Panc1 (cell line): Measurements from ENCODE around the gene GLT1D1. TPM values are rescaled to one million over a fixed set of nuclear protein-coding genes. Genes with fewer than 3 reads are reported as not detected.

Source experiments
- ATAC-seq: fragments of 200-7000 bp; cut with Tn5 transposase; 2 replicates; pipeline ENCODE4 v1.9.1; 2020; ENCODE audit warnings: mild to moderate bottlenecking, moderate library complexity
- BruUV-seq: library from RNA; stranded (reverse); fragments of 400-500 nt; replicated peaks from 2 replicates; lab custom pipeline; 2021; lab: Mats Ljungman, UMichigan
- CTCF ChIA-PET: fragments of 300-600 bp; sonication (Branson Sonifier 250); formaldehyde crosslinking; loops from one replicate; lab custom pipeline; 2022; ENCODE audit warnings: antibody characterized with exemption; lab: Charles Lee
- POLR2A ChIA-PET: fragments of 300-600 bp; sonication (Branson Sonifier 250); formaldehyde crosslinking; loops from one replicate; lab custom pipeline; 2022; ENCODE audit warnings: antibody characterized with exemption; lab: Charles Lee
- DNase-seq: peaks from one replicate; pipeline ENCODE4 v3.0.0-alpha.2; 2010; ENCODE audit warnings: low read depth, low spot score
- H3K27ac ChIP-seq: 2 replicates; pipeline ENCODE4 v1.5.1; 2011; ENCODE audit warnings: mild to moderate bottlenecking, low read length, inconsistent platforms
- H3K27me3 ChIP-seq: fragments of 200-500 bp; sonication (Bioruptor generic); 2 replicates; pipeline ENCODE4 v1.6.0; 2014; ENCODE audit warnings: low read length, inconsistent platforms; ENCODE audit not compliant: control insufficient read depth, insufficient read depth
- H3K36me3 ChIP-seq: fragments of 200-500 bp; sonication (Bioruptor generic); 2 replicates; pipeline ENCODE4 v1.5.1; 2014; ENCODE audit warnings: inconsistent platforms, mild to moderate bottlenecking, low read length, moderate library complexity; ENCODE audit not compliant: control insufficient read depth, insufficient read depth
- H3K4me1 ChIP-seq: 2 replicates; pipeline ENCODE4 v1.5.1; 2011; ENCODE audit warnings: inconsistent platforms, mild to moderate bottlenecking, low read length, moderate library complexity; ENCODE audit not compliant: control insufficient read depth, insufficient read depth
- H3K4me3 ChIP-seq, 2 experiments: 2 replicates each; pipeline ENCODE4 v1.5.1; 2011 to 2012; ENCODE audit warnings: low read depth in 2 of 2, low read length in 2 of 2, mild to moderate bottlenecking in 2 of 2, inconsistent platforms in 1 of 2, moderate library complexity in 1 of 2
- H3K9me3 ChIP-seq: fragments of 200-500 bp; sonication (Bioruptor generic); 2 replicates; pipeline ENCODE4 v1.5.1; 2014; ENCODE audit warnings: low read depth, mild to moderate bottlenecking, inconsistent platforms, low read length, moderate library complexity; ENCODE audit not compliant: control insufficient read depth, insufficient read depth
- POLR2AphosphoS5 ChIP-seq: IDR thresholded peaks from 2 replicates; pipeline ENCODE4 v1.6.1; 2012; ENCODE audit warnings: mild to moderate bottlenecking, low read depth, low read length, moderate library complexity
- SIN3A ChIP-seq: IDR thresholded peaks from 2 replicates; pipeline ENCODE4 v1.6.1; 2012; ENCODE audit warnings: low read depth, mild to moderate bottlenecking, low read length, moderate library complexity, borderline replicate concordance; ENCODE audit not compliant: insufficient read depth
- TCF7L2 ChIP-seq: IDR thresholded peaks from 2 replicates; pipeline ENCODE4 v1.6.1; 2011; ENCODE audit warnings: mild to moderate bottlenecking, low read depth, low read length, inconsistent platforms
- in situ Hi-C: cut with HindIII; loops from 2 replicates; pipeline ENCODE4 v1.10.0; 2016; ENCODE audit warnings: low sequenced_read_pairs, low pct_unique_long_range_greater_than_20kb
- intact Hi-C: fragments of 100-400 bp; cut with micrococcal nuclease; formaldehyde crosslinking; loops from one replicate; pipeline ENCODE4 v1.10.0; 2022; ENCODE audit not compliant: unreplicated experiment
- total RNA-seq: library from RNA; stranded (reverse); gene quantifications from one replicate; pipeline ENCODE4 v1.2.1, GENCODE V29; 2021; ENCODE audit not compliant: unreplicated experiment
- TF ChIP-seq, protein P1 (sequence below), 2 experiments: IDR thresholded peaks; 2 replicates each; pipeline ENCODE4 v1.6.1; 2011 to 2012; ENCODE audit warnings: low read depth in 2 of 2, control low read depth in 1 of 2, low read length in 1 of 2, mild to moderate bottlenecking in 1 of 2, moderate library complexity in 1 of 2; ENCODE audit not compliant: insufficient read depth in 1 of 2
- TF ChIP-seq, protein P2 (sequence below): fragments of 450-650 bp; IDR thresholded peaks from 2 replicates; pipeline ENCODE4 v1.5.1; 2017; ENCODE audit warnings: mild to moderate bottlenecking

The GLT1D1 gene
- total RNA-seq, 1 experiment from 2014 or later = not detected

DNA sequence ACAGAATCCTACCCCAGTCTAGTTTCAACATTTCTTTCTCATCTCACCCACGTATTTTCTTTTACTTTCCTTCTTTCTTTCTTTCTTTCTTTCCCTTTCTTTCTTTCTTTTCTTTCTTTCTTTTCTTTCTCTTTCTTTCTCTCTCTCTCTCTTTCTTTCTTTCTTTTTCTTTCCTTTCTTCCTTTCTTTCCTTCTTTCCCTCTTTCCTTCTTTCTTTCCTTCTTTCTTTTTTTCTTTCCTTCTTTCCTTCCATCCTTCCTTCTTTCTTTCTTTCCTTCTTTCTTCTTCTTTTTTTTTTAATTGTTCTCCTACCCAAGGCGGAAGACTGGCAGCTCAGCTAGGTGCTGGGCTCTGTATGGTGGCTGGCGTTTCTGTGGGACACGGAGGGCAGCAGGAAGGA, 55.0 kb downstream of the GLT1D1 start:
- TF ChIP-seq SIN3A = no peak
- TF ChIP-seq, protein P1, sequence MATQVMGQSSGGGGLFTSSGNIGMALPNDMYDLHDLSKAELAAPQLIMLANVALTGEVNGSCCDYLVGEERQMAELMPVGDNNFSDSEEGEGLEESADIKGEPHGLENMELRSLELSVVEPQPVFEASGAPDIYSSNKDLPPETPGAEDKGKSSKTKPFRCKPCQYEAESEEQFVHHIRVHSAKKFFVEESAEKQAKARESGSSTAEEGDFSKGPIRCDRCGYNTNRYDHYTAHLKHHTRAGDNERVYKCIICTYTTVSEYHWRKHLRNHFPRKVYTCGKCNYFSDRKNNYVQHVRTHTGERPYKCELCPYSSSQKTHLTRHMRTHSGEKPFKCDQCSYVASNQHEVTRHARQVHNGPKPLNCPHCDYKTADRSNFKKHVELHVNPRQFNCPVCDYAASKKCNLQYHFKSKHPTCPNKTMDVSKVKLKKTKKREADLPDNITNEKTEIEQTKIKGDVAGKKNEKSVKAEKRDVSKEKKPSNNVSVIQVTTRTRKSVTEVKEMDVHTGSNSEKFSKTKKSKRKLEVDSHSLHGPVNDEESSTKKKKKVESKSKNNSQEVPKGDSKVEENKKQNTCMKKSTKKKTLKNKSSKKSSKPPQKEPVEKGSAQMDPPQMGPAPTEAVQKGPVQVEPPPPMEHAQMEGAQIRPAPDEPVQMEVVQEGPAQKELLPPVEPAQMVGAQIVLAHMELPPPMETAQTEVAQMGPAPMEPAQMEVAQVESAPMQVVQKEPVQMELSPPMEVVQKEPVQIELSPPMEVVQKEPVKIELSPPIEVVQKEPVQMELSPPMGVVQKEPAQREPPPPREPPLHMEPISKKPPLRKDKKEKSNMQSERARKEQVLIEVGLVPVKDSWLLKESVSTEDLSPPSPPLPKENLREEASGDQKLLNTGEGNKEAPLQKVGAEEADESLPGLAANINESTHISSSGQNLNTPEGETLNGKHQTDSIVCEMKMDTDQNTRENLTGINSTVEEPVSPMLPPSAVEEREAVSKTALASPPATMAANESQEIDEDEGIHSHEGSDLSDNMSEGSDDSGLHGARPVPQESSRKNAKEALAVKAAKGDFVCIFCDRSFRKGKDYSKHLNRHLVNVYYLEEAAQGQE (IDR thresholded peaks at IDR 0.05; ENCODE audit: insufficient read depth in 1 of 2, low read depth in 2 of 2, low read length in 1 of 2) = no peak
- TF ChIP-seq, protein P2, sequence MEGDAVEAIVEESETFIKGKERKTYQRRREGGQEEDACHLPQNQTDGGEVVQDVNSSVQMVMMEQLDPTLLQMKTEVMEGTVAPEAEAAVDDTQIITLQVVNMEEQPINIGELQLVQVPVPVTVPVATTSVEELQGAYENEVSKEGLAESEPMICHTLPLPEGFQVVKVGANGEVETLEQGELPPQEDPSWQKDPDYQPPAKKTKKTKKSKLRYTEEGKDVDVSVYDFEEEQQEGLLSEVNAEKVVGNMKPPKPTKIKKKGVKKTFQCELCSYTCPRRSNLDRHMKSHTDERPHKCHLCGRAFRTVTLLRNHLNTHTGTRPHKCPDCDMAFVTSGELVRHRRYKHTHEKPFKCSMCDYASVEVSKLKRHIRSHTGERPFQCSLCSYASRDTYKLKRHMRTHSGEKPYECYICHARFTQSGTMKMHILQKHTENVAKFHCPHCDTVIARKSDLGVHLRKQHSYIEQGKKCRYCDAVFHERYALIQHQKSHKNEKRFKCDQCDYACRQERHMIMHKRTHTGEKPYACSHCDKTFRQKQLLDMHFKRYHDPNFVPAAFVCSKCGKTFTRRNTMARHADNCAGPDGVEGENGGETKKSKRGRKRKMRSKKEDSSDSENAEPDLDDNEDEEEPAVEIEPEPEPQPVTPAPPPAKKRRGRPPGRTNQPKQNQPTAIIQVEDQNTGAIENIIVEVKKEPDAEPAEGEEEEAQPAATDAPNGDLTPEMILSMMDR = no peak
- TF ChIP-seq TCF7L2 = no peak
- TF ChIP-seq POLR2AphosphoS5 = no peak
- Histone ChIP-seq H3K27ac (no peak overlapping the region), H3K4me1 (no peaks in the 10 kb centered on the region), H3K27me3 (no peaks in the 10 kb centered on the region; the same call in none of the 2 replicates), H3K36me3 (no peaks in the 10 kb centered on the region), H3K9me3 (no peaks in the 10 kb centered on the region), H3K4me3 (no peak overlapping the region)
- intact Hi-C loops (no loop called here), in situ Hi-C loops (no loop called here)
- POLR2A ChIA-PET = interaction anchor here (0.6 kb wide), 1 partner anchor 167 kb away, joined by 9 read pairs; no protein-coding TSS in a partner anchor
- ATAC-seq = no peak
- CTCF ChIA-PET = no interaction called here
- no TSS peak for BruUV-seq
- DNase-seq = no peak

DNA sequence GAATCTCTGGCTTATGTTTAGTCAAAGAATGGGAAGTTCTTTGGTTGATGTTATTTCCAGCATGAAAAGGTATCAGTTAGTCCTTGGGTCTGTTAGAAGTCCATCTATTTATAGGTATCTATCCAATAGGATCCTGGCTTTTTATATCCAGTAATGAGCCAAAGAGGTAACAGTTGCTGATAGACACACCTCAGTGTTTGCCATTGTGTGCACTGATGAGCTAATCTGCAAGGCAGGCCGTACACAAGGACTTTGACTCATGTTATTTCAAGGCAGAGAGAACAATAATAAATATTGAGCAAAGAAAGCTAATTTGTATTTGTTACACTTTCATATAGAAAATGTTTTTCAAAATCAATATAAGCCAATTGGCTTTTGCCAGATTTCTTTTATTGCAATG, 56.4 kb downstream of the GLT1D1 start:
- BruUV-seq = no TSS peak
- Histone ChIP-seq H3K9me3 (no peaks in the 10 kb centered on the region), H3K27me3 (no peaks in the 10 kb centered on the region; the same call in none of the 2 replicates), H3K4me3 (no peak overlapping the region), H3K4me1 (no peaks in the 10 kb centered on the region), H3K36me3 (no peaks in the 10 kb centered on the region), H3K27ac (no peak overlapping the region)
- no peak for ATAC-seq
- TF ChIP-seq, protein P2 = no peak
- TF ChIP-seq SIN3A (no peak), POLR2AphosphoS5 (no peak), TCF7L2 (no peak)
- TF ChIP-seq, protein P1 (IDR thresholded peaks at IDR 0.05; ENCODE audit: insufficient read depth in 1 of 2, low read depth in 2 of 2, low read length in 1 of 2) = no peak
- CTCF ChIA-PET = no interaction called here
- intact Hi-C loops (no loop called here), in situ Hi-C loops (no loop called here)
- POLR2A ChIA-PET = no interaction called here
- DNase-seq = no peak
